Stimulated activated CD8-positive, alpha-beta memory T cell treated with anti-CD3 and anti-CD28 coated beads, Interleukin-2, amount 100 ng/mL, for 48 hours (primary cell): Measurements from ENCODE around the gene BACE1-AS.

Source experiments
- DNase-seq, 2 donors: peaks; one replicate each; pipeline ENCODE4 v3.0.0-alpha.2; 2020; ENCODE audit warnings: low read depth in 2 of 2

BACE1-AS gene

GRCh38 chr11:117289795-117290194 lies 1.4 kb upstream of the BACE1-AS start:
- DNase-seq = no peak

GRCh38 chr11:117292616-117293015 lies 1.5 kb downstream of the BACE1-AS start:
- DNase-seq = no peak

- DNase-seq = no peak
Measured at GRCh38 chr11:117295438-117296137, 4.4 kb downstream of the BACE1-AS start.

- no peak for DNase-seq
Measured at GRCh38 chr11:117296881-117297280, 5.7 kb downstream of the BACE1-AS start.

GRCh38 chr11:117298195-117298594 lies 7.0 kb downstream of the BACE1-AS start:
- no peak for DNase-seq

- DNase-seq = no peak
Measured at GRCh38 chr11:117299351-117300282, 8.5 kb downstream of the BACE1-AS start.

GRCh38 chr11:117300283-117300663 lies 9.1 kb downstream of the BACE1-AS start:
- DNase-seq = no peak

- DNase-seq = no peak
Measured at GRCh38 chr11:117300773-117301172, 9.6 kb downstream of the BACE1-AS start.

GRCh38 chr11:117302228-117302627 lies 11.1 kb downstream of the BACE1-AS start:
- DNase-seq = no peak

GRCh38 chr11:117303101-117303500 lies 12.0 kb downstream of the BACE1-AS start:
- DNase-seq = no peak

- DNase-seq = no peak
Measured at GRCh38 chr11:117303646-117304315, 12.6 kb downstream of the BACE1-AS start.

- no peak for DNase-seq
Measured at GRCh38 chr11:117305145-117305544, 14.0 kb downstream of the BACE1-AS start.

GRCh38 chr11:117309310-117309709 lies 18.2 kb downstream of the BACE1-AS start:
- DNase-seq = no peak

- no peak for DNase-seq
Measured at GRCh38 chr11:117313091-117313490, 21.9 kb downstream of the BACE1-AS start.

- DNase-seq = no peak
Measured at GRCh38 chr11:117313828-117314768, 23.0 kb downstream of the BACE1-AS start.

GRCh38 chr11:117314840-117315239 lies 23.7 kb downstream of the BACE1-AS start:
- DNase-seq = no peak

- DNase-seq = peak in 1 of 2 donors; percentile 4
Measured at GRCh38 chr11:117315285-117316196, 24.4 kb downstream of the BACE1-AS start.

- no peak for DNase-seq
Measured at GRCh38 chr11:117316197-117316961, 25.2 kb downstream of the BACE1-AS start, which contains the start of gene BACE1. TSS of gene BACE1 (minus strand) at chr11:117316256. CDS start at chr11:117315795, 461 bp downstream.

- no peak for DNase-seq
Measured at GRCh38 chr11:117318738-117319137, 27.6 kb downstream of the BACE1-AS start.
